CMK (cell line): ENCODE data around the gene IRAK1BP1.
"Not testable (repeated sequence)": the region's sequence is repeated elsewhere in the genome, so short reads cannot be mapped to it uniquely, and the experiment has no call there.

ENCODE experiments used
- DNase-seq: peaks from one replicate; pipeline ENCODE4 v3.0.0-alpha.2; 2010; ENCODE audit warnings: low read depth

The IRAK1BP1 gene

GRCh38 chr6:78889901-78890300 lies 22.6 kb downstream of the IRAK1BP1 start:
- DNase-seq, result not testable (repeated sequence)

DNA sequence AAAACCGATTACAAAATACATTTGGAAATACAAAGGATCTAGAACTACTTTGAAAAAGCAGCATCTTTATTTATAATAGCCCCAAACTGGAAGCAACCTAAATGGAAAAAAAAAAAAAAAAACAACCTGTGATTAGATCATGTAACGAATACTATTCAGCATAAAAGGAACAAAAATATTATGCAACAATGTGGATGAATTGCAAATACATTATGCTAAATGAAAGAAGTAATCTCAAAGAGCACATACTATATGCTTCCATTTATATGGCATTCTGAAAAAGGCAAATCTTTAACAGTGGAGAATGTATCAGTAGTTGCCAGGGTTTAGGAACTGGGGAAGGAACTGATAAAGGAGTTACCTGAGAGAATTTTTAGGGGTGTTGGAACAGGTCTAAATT lies 28.9 kb downstream of the IRAK1BP1 start:
- DNase-seq, result no peak

DNA sequence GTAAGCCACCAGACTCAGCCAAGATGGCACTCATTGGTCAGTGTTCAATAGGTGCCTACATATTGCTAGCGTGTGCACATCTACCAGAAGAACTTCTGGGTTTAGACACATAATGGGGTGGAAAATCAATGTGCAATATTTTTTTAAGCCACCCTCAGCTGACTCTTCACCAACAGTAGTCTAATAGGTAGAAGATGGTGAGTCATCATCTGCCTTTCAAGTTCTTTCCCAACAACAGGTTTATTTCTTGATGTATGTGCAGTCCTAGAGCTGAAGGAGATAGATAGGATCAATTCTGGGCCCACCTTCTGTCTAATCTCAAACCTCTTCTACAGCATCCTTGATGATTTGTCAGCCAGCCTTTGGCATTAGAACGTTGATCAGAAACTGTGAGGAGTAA lies 41.3 kb downstream of the IRAK1BP1 start:
- no peak for DNase-seq

- no peak for DNase-seq
These were observed 42.0 kb downstream of the IRAK1BP1 start for GRCh38 chr6:78909391-78909790.

DNA sequence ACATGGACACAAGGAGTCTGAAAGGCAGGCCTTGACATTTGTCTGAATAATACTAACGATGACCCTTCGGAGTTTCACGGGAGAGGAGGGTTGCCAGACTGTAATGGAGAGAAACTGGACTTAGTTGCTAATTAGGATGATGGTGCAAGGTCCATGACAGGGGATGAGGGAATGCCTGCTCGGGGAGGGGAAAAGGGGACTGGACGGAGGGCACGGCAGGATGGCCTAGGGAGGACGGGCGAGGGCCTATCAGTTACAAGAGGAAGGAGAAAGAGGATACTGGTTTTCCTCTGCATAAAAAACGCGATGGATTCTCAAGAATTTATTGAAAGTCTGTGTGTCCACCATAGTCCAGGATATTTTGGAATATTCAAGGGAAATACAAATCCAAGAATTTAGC lies 42.7 kb downstream of the IRAK1BP1 start:
- no peak for DNase-seq

GRCh38 chr6:78910591-78911171 lies 43.3 kb downstream of the IRAK1BP1 start:
- DNase-seq, result no peak

DNA sequence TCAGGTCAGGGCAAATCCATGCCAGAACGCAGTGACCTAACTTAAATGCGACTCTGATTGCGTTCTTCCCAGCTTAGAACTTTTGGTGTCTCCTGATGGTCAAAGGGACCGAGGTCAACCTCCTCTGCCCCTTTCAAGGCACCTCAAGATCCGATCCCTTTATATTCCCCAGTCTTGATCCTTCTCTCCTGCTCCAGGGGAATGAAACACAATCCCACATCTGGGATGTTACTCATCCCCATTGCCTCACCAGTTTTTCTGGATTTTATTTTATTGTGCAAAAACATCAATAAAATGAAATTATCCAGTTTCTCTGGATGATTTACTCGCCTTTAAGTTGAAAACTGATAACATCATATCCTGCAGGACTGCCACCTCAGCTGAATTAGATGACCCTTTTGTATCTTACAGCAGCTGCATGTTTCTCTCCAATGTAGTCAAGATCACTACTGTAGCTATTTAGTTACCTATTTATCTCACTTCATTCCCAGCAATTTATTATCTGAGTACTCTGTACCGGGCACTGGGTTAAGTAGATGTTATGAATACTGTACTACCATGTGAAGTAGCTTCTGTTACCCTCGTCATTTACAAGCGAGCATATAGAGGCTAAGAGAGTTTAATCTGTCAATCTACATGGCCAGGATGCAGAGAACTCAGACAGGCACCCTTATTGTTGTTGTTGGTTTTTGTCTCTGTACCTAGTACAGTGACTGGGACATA lies 44.0 kb downstream of the IRAK1BP1 start:
- no peak for DNase-seq

DNA sequence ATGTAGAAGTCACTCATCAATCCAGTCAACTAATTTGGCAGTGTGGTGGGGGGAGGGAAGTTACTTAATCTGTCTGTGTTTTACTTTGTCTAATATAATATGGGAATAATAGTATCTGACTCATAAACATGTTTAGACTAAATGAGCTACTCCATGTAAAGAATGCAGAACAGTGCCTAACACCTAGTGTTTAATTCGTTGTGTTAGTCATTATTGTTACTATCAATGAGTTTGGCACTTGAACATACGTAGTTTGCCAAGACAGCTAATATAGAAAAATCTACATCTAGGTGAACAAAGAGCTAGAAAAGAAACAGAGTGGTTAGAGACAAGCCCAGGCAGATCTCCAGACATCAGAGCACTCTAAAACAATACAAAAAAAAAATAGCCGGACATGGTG lies 49.1 kb downstream of the IRAK1BP1 start:
- no peak for DNase-seq

GRCh38 chr6:78917788-78918187 lies 50.4 kb downstream of the IRAK1BP1 start:
- no peak for DNase-seq

DNA sequence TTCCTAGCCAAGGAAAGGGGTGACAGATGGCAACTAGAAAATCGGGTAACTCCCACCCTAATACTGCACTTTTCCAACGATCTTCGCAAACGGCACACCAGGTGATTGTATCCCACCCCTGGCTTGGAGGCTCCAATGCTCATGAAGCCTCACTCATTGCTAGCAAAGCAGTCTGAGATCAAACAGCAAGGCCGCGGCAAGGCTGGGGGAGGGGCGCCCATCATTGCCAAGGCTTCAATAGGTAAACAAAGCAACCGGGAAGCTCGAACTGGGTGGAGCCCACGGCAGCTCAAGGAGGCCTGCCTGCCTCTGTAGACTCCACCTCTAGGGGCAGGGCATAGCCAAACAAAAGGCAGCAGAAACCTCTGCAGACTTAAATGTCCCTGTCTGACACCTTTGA lies 53.8 kb downstream of the IRAK1BP1 start:
- DNase-seq, result not testable (repeated sequence)

DNA sequence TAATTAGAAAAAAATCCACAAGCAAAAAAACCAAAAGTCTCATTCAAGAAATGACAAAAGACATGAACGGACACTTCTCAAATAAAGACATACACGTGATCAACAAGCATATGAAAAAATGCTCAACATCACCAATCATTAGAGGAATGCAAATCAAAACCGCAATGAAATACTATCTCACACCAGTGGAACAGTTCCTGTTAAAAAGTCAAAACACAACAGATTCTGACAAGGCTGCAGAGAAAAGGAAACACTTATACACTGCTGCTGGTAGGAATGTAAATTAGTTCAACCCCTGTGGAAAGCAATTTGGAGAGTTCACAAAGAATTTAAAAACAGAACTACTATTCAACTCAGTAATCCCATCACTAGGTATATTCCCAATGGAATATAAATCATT lies 58.0 kb downstream of the IRAK1BP1 start:
- no peak for DNase-seq

DNA sequence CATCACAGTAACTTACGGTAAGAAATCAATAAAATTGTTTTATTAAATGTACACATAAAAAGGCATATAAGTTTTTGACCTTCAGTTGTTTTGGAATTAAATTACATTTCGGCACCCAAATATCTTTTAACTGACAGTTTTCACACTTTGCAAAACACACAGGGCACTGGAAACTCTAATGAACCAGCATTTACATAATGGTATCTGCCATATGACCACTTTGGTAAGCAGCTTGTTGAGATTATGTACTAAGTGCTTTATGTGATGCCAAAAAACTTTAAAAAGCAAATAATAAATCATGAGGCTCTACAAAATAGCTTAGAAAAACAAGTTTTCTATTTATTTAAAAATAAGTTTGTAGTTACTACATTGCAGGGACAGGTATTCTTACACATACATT lies 68.2 kb downstream of the IRAK1BP1 start:
- no peak for DNase-seq

- no peak for DNase-seq
These were observed 69.2 kb downstream of the IRAK1BP1 start for GRCh38 chr6:78936515-78936914.

DNA sequence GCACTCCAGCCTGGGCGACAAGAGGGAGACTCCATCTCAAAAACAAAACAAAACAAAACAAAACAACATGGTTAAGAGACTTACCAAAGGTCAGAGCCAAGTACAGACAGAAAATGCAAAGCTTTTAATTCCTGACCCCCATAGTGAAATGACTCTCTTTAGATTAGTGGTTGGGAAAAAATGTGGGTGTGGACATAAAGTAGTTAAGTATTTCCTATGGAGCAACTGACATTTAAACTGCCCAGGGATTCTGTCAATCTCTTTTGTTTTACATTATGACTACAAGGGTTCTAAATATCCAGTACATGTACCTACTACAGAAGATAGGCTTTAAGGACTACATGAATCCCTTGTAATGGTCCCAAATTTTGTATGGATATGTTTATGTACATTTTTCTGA lies 75.1 kb downstream of the IRAK1BP1 start:
- DNase-seq, result no peak

GRCh38 chr6:78947529-78947928 lies 80.2 kb downstream of the IRAK1BP1 start:
- DNase-seq, result no peak

DNA sequence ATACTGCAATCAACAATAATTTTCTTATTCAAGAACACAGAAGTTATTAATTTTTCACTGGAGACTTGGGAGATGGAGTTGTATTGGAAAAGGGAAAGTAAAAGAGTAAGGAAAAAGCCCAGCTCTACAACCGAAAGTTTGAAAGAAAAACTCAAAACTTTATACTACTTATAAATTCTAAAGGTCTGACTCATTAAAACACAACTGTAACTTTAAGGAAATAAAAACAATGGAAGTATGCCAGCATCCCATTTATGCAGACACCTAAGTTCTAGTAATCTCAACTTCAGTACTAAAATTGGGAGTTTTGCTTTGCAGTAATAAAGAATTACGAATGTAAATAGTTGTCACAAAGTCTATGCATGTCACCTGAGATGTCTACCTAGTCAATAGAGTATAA lies 80.6 kb downstream of the IRAK1BP1 start:
- no peak for DNase-seq

GRCh38 chr6:78948785-78949184 lies 81.4 kb downstream of the IRAK1BP1 start:
- no peak for DNase-seq

GRCh38 chr6:78952362-78952761 lies 85.0 kb downstream of the IRAK1BP1 start:
- DNase-seq, result no peak
